WTC11 (cell line): ENCODE data around the gene FHOD3. TPM values are rescaled to one million over a fixed set of nuclear protein-coding genes. Genes with fewer than 3 reads are reported as not detected.

Experiments used
- ATAC-seq: fragments of 200-7000 bp; cut with Tn5 transposase; 2 replicates; pipeline ENCODE4 v1.10.0; 2021; ENCODE audit warnings: mild to moderate bottlenecking, moderate library complexity
- CTCF ChIA-PET: fragments of 300-600 bp; sonication (Branson Sonifier 250); formaldehyde crosslinking; loops from one replicate; lab custom pipeline; 2021; ENCODE audit warnings: antibody characterized with exemption; lab: Charles Lee
- POLR2A ChIA-PET: fragments of 350-600 bp; sonication (Branson Sonifier 250); formaldehyde crosslinking; loops from one replicate; lab custom pipeline; 2021; ENCODE audit warnings: antibody characterized with exemption; lab: Charles Lee
- DNase-seq: peaks from one replicate; pipeline ENCODE4 v3.0.0; 2021; ENCODE audit warnings: low spot score
- H3K27ac Mint-ChIP-seq: 2 replicates; pipeline ENCODE4 v1.8.0; 2021; ENCODE audit warnings: mixed read lengths
- H3K27me3 Mint-ChIP-seq: 2 replicates; pipeline ENCODE4 v1.8.0; 2021; ENCODE audit warnings: low read depth, mild to moderate bottlenecking, moderate library complexity, mixed read lengths
- H3K36me3 Mint-ChIP-seq: 2 replicates; pipeline ENCODE4 v1.8.0; 2021; ENCODE audit warnings: mixed read lengths
- H3K4me1 Mint-ChIP-seq: 2 replicates; pipeline ENCODE4 v1.8.0; 2022; ENCODE audit warnings: mixed read lengths
- H3K4me3 Mint-ChIP-seq: 2 replicates; pipeline ENCODE4 v1.8.0; 2021; ENCODE audit warnings: mild to moderate bottlenecking, moderate library complexity, mixed read lengths
- H3K9me3 Mint-ChIP-seq: 2 replicates; pipeline ENCODE4 v1.8.0; 2021; ENCODE audit warnings: mixed read lengths
- AR ChIP-seq: fragments of 250-450 bp; sonication (Bioruptor Pico); IDR thresholded peaks from 2 replicates; pipeline ENCODE4 v1.9.0; 2021; ENCODE audit warnings: mild to moderate bottlenecking
- CBFB ChIP-seq: sonication (generic); formaldehyde crosslinking; IDR thresholded peaks from 2 replicates; pipeline ENCODE4 v1.8.1; 2022; ENCODE audit warnings: mild to moderate bottlenecking, low read depth, missing genetic modification reagents
- CREB1 ChIP-seq: sonication (generic); formaldehyde crosslinking; IDR thresholded peaks from 2 replicates; pipeline ENCODE4 v1.8.0; 2023; ENCODE audit warnings: mild to moderate bottlenecking, missing genetic modification reagents
- E2F1 ChIP-seq: sonication (generic); formaldehyde crosslinking; IDR thresholded peaks from 2 replicates; pipeline ENCODE4 v1.8.0; 2022; ENCODE audit warnings: mild to moderate bottlenecking, missing genetic modification reagents
- E2F5 ChIP-seq: sonication (generic); formaldehyde crosslinking; IDR thresholded peaks from 2 replicates; pipeline ENCODE4 v1.8.1; 2022; ENCODE audit warnings: mild to moderate bottlenecking, moderate library complexity, missing genetic modification reagents
- ERG ChIP-seq: fragments of 250-450 bp; sonication (Bioruptor Pico); IDR thresholded peaks from 2 replicates; pipeline ENCODE4 v1.8.0; 2021; ENCODE audit warnings: mild to moderate bottlenecking
- FOXJ3 ChIP-seq: sonication (generic); formaldehyde crosslinking; IDR thresholded peaks from 2 replicates; pipeline ENCODE4 v1.9.0; 2021; ENCODE audit warnings: missing genetic modification reagents, mild to moderate bottlenecking, borderline replicate concordance
- FOXK1 ChIP-seq: sonication (generic); formaldehyde crosslinking; IDR thresholded peaks from 2 replicates; pipeline ENCODE4 v1.8.0; 2022; ENCODE audit warnings: mild to moderate bottlenecking, moderate library complexity, missing genetic modification reagents
- FOXP1 ChIP-seq: sonication (generic); formaldehyde crosslinking; IDR thresholded peaks from 2 replicates; pipeline ENCODE4 v1.8.0; 2022; ENCODE audit warnings: missing genetic modification reagents, mild to moderate bottlenecking, moderate library complexity, borderline replicate concordance
- GABPB1 ChIP-seq: sonication (generic); formaldehyde crosslinking; IDR thresholded peaks from 2 replicates; pipeline ENCODE4 v1.8.1; 2023; ENCODE audit warnings: mild to moderate bottlenecking, missing genetic modification reagents
- HMGXB4 ChIP-seq: sonication (generic); formaldehyde crosslinking; IDR thresholded peaks from 2 replicates; pipeline ENCODE4 v1.8.1; 2023; ENCODE audit warnings: mild to moderate bottlenecking, moderate library complexity, missing genetic modification reagents
- JUN ChIP-seq: sonication (generic); formaldehyde crosslinking; IDR thresholded peaks from 2 replicates; pipeline ENCODE4 v1.8.0; 2023; ENCODE audit warnings: mild to moderate bottlenecking, missing genetic modification reagents
- MXD4 ChIP-seq: fragments of 250-450 bp; sonication (Bioruptor Pico); IDR thresholded peaks from 2 replicates; pipeline ENCODE4 v1.8.0; 2021; ENCODE audit warnings: mild to moderate bottlenecking, moderate library complexity, borderline replicate concordance
- SMAD3 ChIP-seq: sonication (generic); formaldehyde crosslinking; IDR thresholded peaks from 2 replicates; pipeline ENCODE4 v1.8.0; 2022; ENCODE audit warnings: missing genetic modification reagents, mild to moderate bottlenecking, borderline replicate concordance
- SMAD4 ChIP-seq: sonication (generic); formaldehyde crosslinking; IDR thresholded peaks from 2 replicates; pipeline ENCODE4 v1.8.0; 2022; ENCODE audit warnings: mild to moderate bottlenecking, missing genetic modification reagents
- SOX15 ChIP-seq: fragments of 250-450 bp; sonication (Bioruptor Pico); IDR thresholded peaks from 2 replicates; pipeline ENCODE4 v1.9.0; 2021; ENCODE audit warnings: mild to moderate bottlenecking
- SP1 ChIP-seq: sonication (generic); formaldehyde crosslinking; conservative IDR thresholded peaks from 2 replicates; pipeline ENCODE4 v1.8.1; 2022; ENCODE audit warnings: missing genetic modification reagents
- STAT6 ChIP-seq: sonication (generic); formaldehyde crosslinking; conservative IDR thresholded peaks from 2 replicates; pipeline ENCODE4 v1.8.1; 2023; ENCODE audit warnings: mild to moderate bottlenecking, low read depth, missing genetic modification reagents, moderate library complexity
- USF2 ChIP-seq: sonication (generic); formaldehyde crosslinking; IDR thresholded peaks from 2 replicates; pipeline ENCODE4 v1.8.1; 2023; ENCODE audit warnings: mild to moderate bottlenecking, missing genetic modification reagents, moderate library complexity
- ZNF232 ChIP-seq: sonication (generic); formaldehyde crosslinking; IDR thresholded peaks from 2 replicates; pipeline ENCODE4 v1.8.0; 2022; ENCODE audit warnings: mild to moderate bottlenecking, missing genetic modification reagents
- ZSCAN18 ChIP-seq: fragments of 250-450 bp; sonication (Bioruptor Pico); IDR thresholded peaks from 2 replicates; pipeline ENCODE4 v2.1.2; 2022; ENCODE audit warnings: mild to moderate bottlenecking, moderate library complexity
- total RNA-seq: library from RNA; stranded (reverse); gene quantifications from 3 replicates; pipeline ENCODE4 v1.2.3, GENCODE V29; 2021

The FHOD3 gene
- total RNA-seq, 1 experiment from 2014 or later = 3.8 TPM

GRCh38 chr18:36409779-36410178 is 112.3 kb downstream of the FHOD3 start:
- Mint-ChIP-seq H3K27me3 (no peaks in the 10 kb centered on the region), H3K4me3 (no peak overlapping the region), H3K4me1 (peaks cover 3% of the 10 kb centered on the region), H3K9me3 (peaks cover 4% of the 10 kb centered on the region; the same call in 1 of the 2 replicates), H3K36me3 (no peaks in the 10 kb centered on the region), H3K27ac (no peak overlapping the region)
- ATAC-seq = no peak
- DNase-seq = no peak
- TF ChIP-seq ERG (CRISPR knock-in tag) (no peak), HMGXB4 (CRISPR knock-in tag) (no peak), FOXP1 (CRISPR knock-in tag) (no peak), SMAD3 (no peak), SOX15 (CRISPR knock-in tag) (no peak), E2F1 (no peak), E2F5 (no peak), STAT6 (CRISPR knock-in tag) (no peak), SP1 (no peak), JUN (no peak), MXD4 (CRISPR knock-in tag) (no peak)
- ChIA-PET POLR2A (no interaction called here), CTCF (interaction anchor here (1.5 to 2.4 kb wide), 2 partner anchors 11 to 112 kb away, joined by 4 to 8 read pairs; partner anchors contain the start of gene FHOD3)

- POLR2A ChIA-PET = no interaction called here
These were observed 112.8 kb downstream of the FHOD3 start for GRCh38 chr18:36410346-36410745.

GRCh38 chr18:36411745-36412168 is 114.2 kb downstream of the FHOD3 start:
- H3K27ac Mint-ChIP-seq = no peak overlapping the region
- ChIA-PET POLR2A (no interaction called here), CTCF (interaction anchor here (0.6 to 2.7 kb wide), 40 partner anchors 9 to 1025 kb away, joined by 3 to 26 read pairs (median 4); partner anchors contain the start of genes FHOD3 and RPRD1A)
- H3K4me1 Mint-ChIP-seq = peaks cover 3% of the 10 kb centered on the region
- no peaks in the 10 kb centered on the region for H3K36me3 Mint-ChIP-seq
- peak; percentile 73 for DNase-seq
- peaks cover 4% of the 10 kb centered on the region; the same call in 1 of the 2 replicates for H3K9me3 Mint-ChIP-seq
- no peaks in the 10 kb centered on the region for H3K27me3 Mint-ChIP-seq
- no peak overlapping the region for H3K4me3 Mint-ChIP-seq
- ATAC-seq = peak; percentile 92
- no peak for TF ChIP-seq SMAD3
- TF ChIP-seq CREB1 (CRISPR knock-in tag) = no peak
- peak; percentile 59; the same call in 1 of the 2 replicates for TF ChIP-seq AR (CRISPR knock-in tag)
- peak; percentile 91 for TF ChIP-seq ZSCAN18 (CRISPR knock-in tag)
- no peak for TF ChIP-seq FOXK1 (CRISPR knock-in tag)
- no peak for TF ChIP-seq GABPB1 (CRISPR knock-in tag)
- TF ChIP-seq USF2 = no peak
- TF ChIP-seq MXD4 (CRISPR knock-in tag) = no peak

More at GRCh38 chr18:36410346-36410745, 112.8 kb downstream of the FHOD3 start:
- Mint-ChIP-seq H3K27me3 (no peaks in the 10 kb centered on the region), H3K27ac (no peak overlapping the region), H3K4me1 (peaks cover 3% of the 10 kb centered on the region), H3K4me3 (no peak overlapping the region), H3K36me3 (no peaks in the 10 kb centered on the region), H3K9me3 (peaks cover 4% of the 10 kb centered on the region; the same call in 1 of the 2 replicates)
- DNase-seq (no peak), ATAC-seq (no peak)
- TF ChIP-seq CBFB (no peak), FOXJ3 (CRISPR knock-in tag) (no peak), SMAD4 (CRISPR knock-in tag) (no peak), ZNF232 (no peak)
- CTCF ChIA-PET = interaction anchor here (2.4 kb wide), 1 partner anchor 10 kb away, joined by 8 read pairs; no protein-coding TSS in a partner anchor
